ENCODE measurements around the gene NDUFS3.

- TF ChIP-seq CTCF (IDR thresholded peaks at IDR 0.05): no peak
- no peak for TF ChIP-seq POLR2A (IDR thresholded peaks at IDR 0.05)
These were observed 12.9 kb downstream of the NDUFS3 start for GRCh38 chr11:47591764-47592163.
